Spinal cord (tissue), 10 donors: ENCODE data around the gene SPINT3. TPM values are rescaled to one million over a fixed set of nuclear protein-coding genes. Genes with fewer than 3 reads are reported as not detected.

ENCODE experiments used
- DNase-seq, 6 donors: peaks; one replicate each; pipeline versions ENCODE4 v3.0.0 to v3.0.0-alpha.2; 2013 to 2015; ENCODE audit warnings: low spot score in 6 of 6, low read depth in 4 of 6
- H3K27ac ChIP-seq: one replicate; pipeline ENCODE4 v1.5.1; 2013; ENCODE audit warnings: low read depth, low read length, control low read depth
- H3K27me3 ChIP-seq: one replicate; pipeline ENCODE4 v1.6.1; 2013; ENCODE audit warnings: low read length; ENCODE audit not compliant: control insufficient read depth, insufficient read depth
- H3K36me3 ChIP-seq: one replicate; pipeline ENCODE4 v1.6.1; 2013; ENCODE audit warnings: low read length; ENCODE audit not compliant: control insufficient read depth, insufficient read depth
- H3K4me1 ChIP-seq: one replicate; pipeline ENCODE4 v1.6.1; 2013; ENCODE audit warnings: low read length; ENCODE audit not compliant: control insufficient read depth, insufficient read depth
- H3K4me3 ChIP-seq: one replicate; pipeline ENCODE4 v1.5.1; 2013; ENCODE audit warnings: low read depth, low read length, control low read depth
- H3K9me3 ChIP-seq: one replicate; pipeline ENCODE4 v1.6.1; 2013; ENCODE audit warnings: low read length; ENCODE audit not compliant: control insufficient read depth, insufficient read depth
- WGBS: methylation state at CpG from one replicate; pipeline ENCODE4 v1.1.5; 2013; ENCODE audit warnings: missing lambda C conversion rate; ENCODE audit not compliant: insufficient coverage; 5-methylcytosine and 5-hydroxymethylcytosine counted together
- polyA plus RNA-seq, 2 donors: library from polyadenylated mRNA; unstranded; fragments of 120-200 nt; gene quantifications; one replicate each; pipeline ENCODE4 v1.2.1, GENCODE V29; 2013; ENCODE audit not compliant: insufficient read length in 2 of 2
- total RNA-seq, 2 donors: library from RNA; depleted of rRNA in 1 of 2; stranded (reverse); fragments of 120-200 nt in 1 of 2; fragments of >200 nt in 1 of 2; gene quantifications; one replicate each; pipeline versions ENCODE4 v1.2.3 to v1.2.4, GENCODE V29; 2013 to 2014
- donor health status: healthy.

The SPINT3 gene
- total and polyA plus RNA-seq, 4 donors, result not detected

DNA sequence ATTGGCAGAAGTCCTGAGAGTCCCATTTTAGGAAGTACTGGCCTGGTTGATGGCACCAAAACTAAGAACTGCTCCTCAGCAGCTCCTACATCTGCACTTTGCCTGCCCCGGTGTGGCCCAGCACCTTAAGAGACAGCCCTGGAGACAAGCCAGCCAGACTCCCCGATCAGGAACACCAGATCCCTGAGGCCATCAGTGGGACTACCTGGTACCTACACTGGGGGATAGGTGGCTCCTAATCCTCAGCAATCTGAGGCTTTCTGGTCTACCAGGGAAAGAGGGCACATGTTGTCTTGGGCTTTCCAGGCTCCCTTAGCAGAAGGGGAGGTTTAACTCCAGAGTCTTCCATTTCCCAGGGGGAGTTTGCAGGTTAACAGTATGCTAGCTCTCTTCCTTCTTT, 24.0 kb upstream of the SPINT3 start, which contains the start of gene WFDC6:
Gene WFDC6, minus strand, starts transcription at position 101 of the 400 bp plus-strand sequence. Its CDS starts 75 bp downstream, at position 26.
- Histone ChIP-seq H3K9me3 (no peaks in the 10 kb centered on the region), H3K36me3 (no peaks in the 10 kb centered on the region), H3K4me1 (no peaks in the 10 kb centered on the region), H3K27me3 (no peaks in the 10 kb centered on the region), H3K4me3 (no peak within 1 kb of the TSS), H3K27ac (no peak within 1 kb of the TSS)
- DNase-seq, result no peak
- 86% methylated on average over 2 of the region's 2 CpGs for WGBS

DNA sequence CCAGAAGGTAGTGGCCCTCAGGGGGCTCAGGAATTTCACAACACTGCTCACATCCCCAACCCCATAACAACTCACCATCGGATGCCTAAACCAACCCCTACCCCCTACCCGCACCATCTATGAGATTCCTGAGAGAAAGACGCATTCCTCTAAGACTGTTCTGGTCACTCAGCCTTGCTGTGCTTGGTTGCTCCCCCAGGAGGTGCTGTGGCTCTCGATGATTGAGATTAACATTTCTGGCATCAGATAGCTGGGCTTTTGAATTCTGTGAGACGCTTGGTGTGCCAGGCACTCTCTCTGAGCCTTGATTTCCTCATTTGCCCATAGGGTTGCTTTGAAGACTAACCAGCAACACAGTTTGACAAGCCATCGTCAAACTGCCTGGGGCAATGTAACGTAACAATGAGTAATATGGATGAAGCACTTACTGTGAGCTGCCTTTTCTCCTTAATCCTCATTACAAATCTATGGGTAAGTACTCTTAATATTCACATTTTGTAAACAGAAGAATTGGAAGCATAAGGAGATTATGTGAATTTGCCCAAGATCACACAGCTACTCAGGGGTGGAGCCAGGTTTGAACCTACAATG, 22.9 kb upstream of the SPINT3 start:
- no peaks in the 10 kb centered on the region for H3K27me3 ChIP-seq
- 68% methylated on average over 4 of the region's 7 CpGs for WGBS

DNA sequence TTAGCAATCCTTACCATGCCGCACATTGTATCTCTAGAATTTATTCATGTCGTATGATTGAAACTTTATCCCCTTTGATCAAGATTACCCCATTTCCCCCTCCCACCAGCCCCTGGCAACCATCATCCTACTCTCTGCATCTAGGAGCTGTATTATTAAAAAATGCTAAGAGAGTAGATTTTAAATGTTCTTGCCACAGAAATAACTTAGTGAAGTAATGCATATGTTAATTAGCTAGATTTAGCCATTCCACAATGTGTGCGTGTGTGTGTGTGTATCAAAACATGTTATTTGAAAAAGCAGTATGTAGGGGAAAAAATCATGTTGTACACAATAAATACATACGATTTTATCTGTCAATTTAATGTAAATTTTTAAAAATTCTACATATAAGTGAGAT, 11.9 kb upstream of the SPINT3 start:
- no CpG with 5 or more reads among the region's 4 CpGs for WGBS
- H3K4me3 ChIP-seq, result no peak overlapping the region
- H3K27me3 ChIP-seq, result no peaks in the 10 kb centered on the region
- H3K27ac ChIP-seq, result no peak overlapping the region
- no peaks in the 10 kb centered on the region for H3K4me1 ChIP-seq
- no peak for DNase-seq
- no peaks in the 10 kb centered on the region for H3K36me3 ChIP-seq
- no peaks in the 10 kb centered on the region for H3K9me3 ChIP-seq

More for the DNA sequence above, 22.9 kb upstream of the SPINT3 start:
- Histone ChIP-seq H3K9me3 (no peaks in the 10 kb centered on the region), H3K4me1 (no peaks in the 10 kb centered on the region), H3K27ac (no peak overlapping the region), H3K36me3 (no peaks in the 10 kb centered on the region), H3K4me3 (no peak overlapping the region)
- DNase-seq, result no peak

GRCh38 chr20:45523821-45524220, 8.4 kb upstream of the SPINT3 start:
- no peak overlapping the region for H3K27ac ChIP-seq
- H3K4me1 ChIP-seq, result no peaks in the 10 kb centered on the region
- no peaks in the 10 kb centered on the region for H3K9me3 ChIP-seq
- DNase-seq, result no peak
- no peaks in the 10 kb centered on the region for H3K27me3 ChIP-seq
- no CpG with 5 or more reads among the region's 1 CpG for WGBS
- H3K36me3 ChIP-seq, result no peaks in the 10 kb centered on the region
- H3K4me3 ChIP-seq, result no peak overlapping the region

DNA sequence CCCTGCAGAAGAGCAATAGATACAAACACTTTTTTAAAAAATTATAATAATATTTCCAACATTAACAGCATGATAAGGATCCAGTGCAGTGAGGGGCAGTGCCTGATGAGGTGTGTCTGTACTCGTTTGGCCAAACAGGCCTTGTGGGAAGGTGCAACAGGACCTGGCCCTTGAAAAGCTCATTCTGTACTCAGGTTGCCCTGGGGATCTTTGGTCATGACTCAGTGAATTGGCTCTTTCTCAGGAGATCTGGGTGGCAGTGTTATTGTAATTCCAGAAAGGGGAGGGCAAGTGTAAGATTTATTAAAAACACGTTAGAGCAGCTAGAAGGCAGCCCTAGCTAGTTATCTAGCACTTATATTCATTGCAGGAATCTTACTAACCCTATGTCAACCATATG, 2.9 kb upstream of the SPINT3 start:
- WGBS, result 78% methylated on average over 1 of the region's 2 CpGs
- H3K27ac ChIP-seq, result no peak overlapping the region
- H3K27me3 ChIP-seq, result no peaks in the 10 kb centered on the region
- no peaks in the 10 kb centered on the region for H3K9me3 ChIP-seq
- no peaks in the 10 kb centered on the region for H3K4me1 ChIP-seq
- no peak for DNase-seq
- H3K4me3 ChIP-seq, result no peak overlapping the region
- H3K36me3 ChIP-seq, result no peaks in the 10 kb centered on the region

DNA sequence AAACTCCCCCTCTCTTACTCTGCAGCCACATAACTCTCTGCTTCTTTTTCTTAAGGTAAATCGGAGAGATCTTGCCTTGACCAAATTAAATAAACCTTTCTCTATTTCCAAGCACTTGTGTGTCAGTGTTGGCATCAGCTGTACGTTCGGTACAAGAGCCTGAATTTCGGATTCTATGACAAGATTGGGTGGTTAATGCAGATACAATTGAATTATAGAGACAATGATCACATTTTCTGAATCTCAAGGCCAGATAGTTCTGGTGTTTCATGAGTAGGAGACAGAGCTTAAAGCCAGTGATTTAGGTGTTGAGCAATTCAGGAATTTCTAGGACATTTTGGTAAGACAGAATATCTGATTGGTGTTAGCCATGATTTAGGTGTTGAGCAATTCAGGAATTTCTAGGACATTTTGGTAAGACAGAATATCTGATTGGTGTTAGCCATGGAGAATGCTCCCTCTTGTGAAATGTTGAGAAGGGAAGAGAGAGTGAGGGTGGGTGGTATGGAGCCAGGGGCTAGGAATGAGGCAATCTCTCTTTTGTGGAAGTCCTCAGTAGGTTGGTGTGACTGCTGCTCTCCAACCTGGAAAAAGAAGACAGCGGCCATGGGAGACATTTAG, 5.1 kb downstream of the SPINT3 start:
- Histone ChIP-seq H3K27ac (no peak overlapping the region), H3K4me1 (no peaks in the 10 kb centered on the region), H3K4me3 (no peak overlapping the region), H3K9me3 (no peaks in the 10 kb centered on the region), H3K36me3 (no peaks in the 10 kb centered on the region), H3K27me3 (no peaks in the 10 kb centered on the region)
- WGBS, result 89% methylated on average over 1 of the region's 5 CpGs
- DNase-seq, result no peak

DNA sequence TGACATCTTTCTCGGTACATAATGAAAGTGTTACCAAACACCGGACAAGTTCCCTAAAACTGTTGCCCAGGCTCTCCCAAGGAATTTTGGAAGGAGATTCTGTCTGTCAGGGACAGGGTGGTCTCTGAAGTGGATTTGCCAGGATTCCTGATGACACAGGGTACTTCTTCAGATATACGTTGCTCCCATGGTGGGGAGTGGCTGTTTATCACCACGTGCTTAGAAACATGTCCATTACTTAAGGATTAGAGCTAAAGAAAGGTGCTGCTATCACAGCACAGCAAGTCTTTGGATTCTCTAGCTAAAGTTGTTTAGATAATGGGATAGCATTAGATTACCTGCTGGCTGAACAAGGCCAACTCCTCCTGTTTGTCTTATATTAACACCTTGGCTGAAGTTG, 6.3 kb downstream of the SPINT3 start:
- Histone ChIP-seq H3K4me3 (no peak overlapping the region), H3K9me3 (no peaks in the 10 kb centered on the region), H3K4me1 (no peaks in the 10 kb centered on the region), H3K27ac (no peak overlapping the region), H3K27me3 (no peaks in the 10 kb centered on the region), H3K36me3 (no peaks in the 10 kb centered on the region)
- no peak for DNase-seq
- WGBS, result 95% methylated on average over 2 of the region's 4 CpGs

- no peak for DNase-seq
- WGBS, result 79% methylated on average over 6 of the region's 7 CpGs
- no peak overlapping the region for H3K4me3 ChIP-seq
These were observed 7.1 kb downstream of the SPINT3 start for GRCh38 chr20:45508068-45508886.

DNA sequence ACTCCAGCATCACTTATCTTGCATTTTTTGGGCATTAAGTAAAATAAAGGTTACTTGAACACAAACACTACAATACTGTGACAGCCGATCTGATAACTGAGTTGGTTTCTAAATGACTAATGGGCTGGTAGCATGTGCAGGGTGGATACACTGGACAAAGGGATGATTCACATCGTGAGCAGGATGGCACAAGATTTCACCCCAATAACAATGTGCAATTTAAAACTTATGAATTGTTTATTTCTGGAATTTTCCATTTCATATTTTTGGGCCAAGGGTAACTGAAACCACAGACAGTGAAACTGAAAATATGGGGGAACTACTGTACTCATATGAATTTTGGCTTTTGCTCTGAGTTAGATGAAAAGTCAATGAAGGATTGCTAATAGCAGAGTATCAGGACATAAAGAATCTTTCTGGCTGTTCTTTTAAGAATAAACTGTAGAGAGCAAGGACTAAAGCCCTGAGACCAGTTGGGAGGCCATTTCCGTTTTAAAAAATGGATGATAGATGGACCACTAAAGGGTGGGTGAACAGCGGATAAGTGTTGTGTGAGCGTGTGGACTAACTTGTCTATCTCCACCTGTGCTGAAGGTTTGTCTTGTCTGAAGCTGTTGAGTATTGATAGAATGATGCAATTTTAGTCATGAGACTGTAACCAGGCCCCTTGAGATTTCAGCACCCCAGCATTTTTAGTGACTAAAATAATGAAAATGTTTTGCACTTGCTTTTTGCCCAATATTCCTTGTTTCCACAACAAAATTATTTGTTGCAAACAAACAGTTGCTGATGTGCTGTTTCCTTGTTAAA, 8.2 kb downstream of the SPINT3 start:
- no peaks in the 10 kb centered on the region for H3K4me1 ChIP-seq
- no peak overlapping the region for H3K27ac ChIP-seq
- WGBS, result 91% methylated on average over 3 of the region's 5 CpGs
- no peaks in the 10 kb centered on the region for H3K36me3 ChIP-seq
- H3K4me3 ChIP-seq, result no peak overlapping the region
- H3K27me3 ChIP-seq, result no peaks in the 10 kb centered on the region
- H3K9me3 ChIP-seq, result no peaks in the 10 kb centered on the region
- DNase-seq, result no peak

More at GRCh38 chr20:45508068-45508886, 7.1 kb downstream of the SPINT3 start:
- no peaks in the 10 kb centered on the region for H3K27me3 ChIP-seq
- H3K36me3 ChIP-seq, result no peaks in the 10 kb centered on the region
- H3K9me3 ChIP-seq, result no peaks in the 10 kb centered on the region
- no peaks in the 10 kb centered on the region for H3K4me1 ChIP-seq
- H3K27ac ChIP-seq, result no peak overlapping the region
